Osteocyte (in vitro differentiated cells): ENCODE measurements around the gene CALML4. TPM values are rescaled to one million over a fixed set of nuclear protein-coding genes. Genes with fewer than 3 reads are reported as not detected.

ENCODE experiments used
- DNase-seq: peaks from one replicate; pipeline ENCODE4 v3.0.0; 2021; ENCODE audit warnings: mixed read lengths; ENCODE audit not compliant: unreplicated experiment; ENCODE audit errors: extremely low spot score
- H3K27ac Mint-ChIP-seq: one replicate; pipeline ENCODE4 v1.8.0; 2021; ENCODE audit warnings: mild to moderate bottlenecking, mixed read lengths; ENCODE audit not compliant: unreplicated experiment
- H3K27me3 Mint-ChIP-seq: one replicate; pipeline ENCODE4 v1.8.0; 2021; ENCODE audit warnings: mixed read lengths; ENCODE audit not compliant: unreplicated experiment
- H3K36me3 Mint-ChIP-seq: one replicate; pipeline ENCODE4 v1.8.0; 2021; ENCODE audit warnings: mixed read lengths; ENCODE audit not compliant: unreplicated experiment
- H3K4me1 Mint-ChIP-seq: one replicate; pipeline ENCODE4 v1.8.0; 2021; ENCODE audit warnings: mixed read lengths; ENCODE audit not compliant: unreplicated experiment
- H3K4me3 Mint-ChIP-seq: one replicate; pipeline ENCODE4 v1.8.0; 2021; ENCODE audit warnings: mild to moderate bottlenecking, moderate library complexity, mixed read lengths; ENCODE audit not compliant: unreplicated experiment
- H3K9me3 Mint-ChIP-seq: one replicate; pipeline ENCODE4 v1.8.0; 2021; ENCODE audit warnings: mixed read lengths; ENCODE audit not compliant: unreplicated experiment
- total RNA-seq: library from RNA; stranded (reverse); gene quantifications from 2 replicates; pipeline ENCODE4 v1.2.1, GENCODE V29; 2021
- TF ChIP-seq, protein P1 (sequence below): fragments of 200-600 bp; sonication (generic); IDR thresholded peaks from 2 replicates; pipeline ENCODE4 v1.5.0; 2021; ENCODE audit warnings: antibody characterized with exemption, mild to moderate bottlenecking, moderate library complexity

Gene CALML4
- total RNA-seq, 1 donor from 2014 or later: 2.0 TPM

DNA sequence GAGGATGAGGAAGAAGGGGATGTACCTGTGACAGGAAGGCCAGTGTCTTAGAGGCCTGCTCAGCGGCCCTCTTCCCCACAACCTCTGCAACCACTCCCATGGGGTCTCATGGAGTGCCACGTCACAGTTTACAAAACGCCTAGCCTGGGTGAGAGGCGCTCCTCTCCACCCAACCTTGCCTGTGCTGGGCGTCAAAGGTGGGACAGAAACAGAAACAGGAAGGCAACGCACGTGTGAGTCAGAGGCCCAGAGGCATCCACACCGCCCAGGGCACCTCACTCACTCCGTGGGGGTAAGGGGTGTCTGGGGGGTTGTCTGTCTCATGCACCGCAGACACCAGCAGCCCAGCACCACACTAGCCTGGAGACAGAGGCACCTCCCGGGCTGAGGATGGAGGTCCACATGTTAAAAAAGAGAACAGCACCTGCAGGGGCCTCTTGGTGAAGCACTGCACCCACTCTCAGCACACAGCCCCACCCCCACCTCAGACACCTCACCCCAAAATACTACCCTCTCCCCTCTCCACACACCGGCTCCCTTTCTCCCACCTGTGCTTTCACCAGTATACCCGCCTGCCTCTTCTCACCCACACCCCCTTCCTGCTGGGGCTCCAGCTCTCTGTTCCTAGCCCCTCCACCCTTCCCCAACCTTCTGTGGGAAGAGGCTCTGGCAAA is 4.7 kb upstream of the CALML4 start:
- TF ChIP-seq, protein P1, sequence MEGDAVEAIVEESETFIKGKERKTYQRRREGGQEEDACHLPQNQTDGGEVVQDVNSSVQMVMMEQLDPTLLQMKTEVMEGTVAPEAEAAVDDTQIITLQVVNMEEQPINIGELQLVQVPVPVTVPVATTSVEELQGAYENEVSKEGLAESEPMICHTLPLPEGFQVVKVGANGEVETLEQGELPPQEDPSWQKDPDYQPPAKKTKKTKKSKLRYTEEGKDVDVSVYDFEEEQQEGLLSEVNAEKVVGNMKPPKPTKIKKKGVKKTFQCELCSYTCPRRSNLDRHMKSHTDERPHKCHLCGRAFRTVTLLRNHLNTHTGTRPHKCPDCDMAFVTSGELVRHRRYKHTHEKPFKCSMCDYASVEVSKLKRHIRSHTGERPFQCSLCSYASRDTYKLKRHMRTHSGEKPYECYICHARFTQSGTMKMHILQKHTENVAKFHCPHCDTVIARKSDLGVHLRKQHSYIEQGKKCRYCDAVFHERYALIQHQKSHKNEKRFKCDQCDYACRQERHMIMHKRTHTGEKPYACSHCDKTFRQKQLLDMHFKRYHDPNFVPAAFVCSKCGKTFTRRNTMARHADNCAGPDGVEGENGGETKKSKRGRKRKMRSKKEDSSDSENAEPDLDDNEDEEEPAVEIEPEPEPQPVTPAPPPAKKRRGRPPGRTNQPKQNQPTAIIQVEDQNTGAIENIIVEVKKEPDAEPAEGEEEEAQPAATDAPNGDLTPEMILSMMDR: no peak
- Mint-ChIP-seq H3K4me3 (no peak overlapping the region), H3K4me1 (no peaks in the 10 kb centered on the region), H3K27me3 (no peaks in the 10 kb centered on the region), H3K9me3 (no peaks in the 10 kb centered on the region), H3K27ac (no peak overlapping the region), H3K36me3 (no peaks in the 10 kb centered on the region)
- DNase-seq: no peak

DNA sequence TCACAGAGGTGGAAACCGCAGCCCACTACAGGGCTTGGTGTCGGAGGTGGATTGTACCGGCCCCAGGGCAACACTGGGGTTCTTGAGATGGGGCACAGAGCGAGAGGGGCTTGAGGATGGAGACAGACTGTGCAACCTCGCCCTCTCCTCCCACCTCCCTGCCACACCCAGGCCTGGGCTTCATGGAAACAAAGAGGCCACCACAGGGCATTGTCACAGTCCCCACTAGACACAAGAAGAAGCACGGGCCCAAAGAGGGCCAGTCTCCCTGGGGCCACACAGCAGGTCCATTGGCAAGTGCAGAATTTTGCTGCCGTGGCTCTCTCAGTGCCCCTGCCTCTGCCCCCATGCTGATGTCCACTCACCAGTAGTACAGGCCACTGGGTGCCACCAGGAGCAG is 4.1 kb upstream of the CALML4 start:
- Mint-ChIP-seq H3K9me3 (no peaks in the 10 kb centered on the region), H3K4me1 (no peaks in the 10 kb centered on the region), H3K4me3 (no peak overlapping the region), H3K36me3 (no peaks in the 10 kb centered on the region), H3K27ac (no peak overlapping the region), H3K27me3 (no peaks in the 10 kb centered on the region)
- DNase-seq: no peak
- TF ChIP-seq, protein P1: no peak

DNA sequence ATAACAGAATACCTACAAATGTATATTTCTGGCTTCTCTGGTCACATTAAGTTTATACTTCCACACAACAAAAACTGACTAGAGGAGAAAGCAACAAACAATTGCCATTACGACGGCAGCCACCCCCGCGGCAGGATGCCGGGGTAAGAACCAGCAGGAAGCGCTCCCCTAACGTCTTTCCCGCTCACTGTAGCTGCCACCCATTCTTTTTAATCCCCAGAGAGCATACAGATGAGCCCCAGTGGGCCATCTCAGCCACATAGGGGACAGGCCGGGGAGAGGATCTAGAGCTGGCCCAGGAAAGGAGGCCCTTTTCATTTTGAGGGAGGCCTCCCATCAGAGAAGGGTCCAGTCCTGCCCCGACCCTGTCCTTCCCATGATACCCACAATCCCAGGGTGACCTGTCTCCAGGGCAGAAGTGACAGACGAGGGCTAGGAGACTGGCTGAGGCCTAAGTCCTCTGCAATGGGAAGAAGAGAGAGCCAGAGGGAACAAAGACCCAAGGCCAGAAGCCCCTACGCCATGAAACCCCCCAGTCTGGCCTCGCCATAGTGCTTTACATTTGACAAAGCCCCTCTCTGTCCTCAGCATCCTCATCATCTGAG is 3.6 kb upstream of the CALML4 start:
- Mint-ChIP-seq H3K4me1 (no peaks in the 10 kb centered on the region), H3K27ac (no peak overlapping the region)

DNA sequence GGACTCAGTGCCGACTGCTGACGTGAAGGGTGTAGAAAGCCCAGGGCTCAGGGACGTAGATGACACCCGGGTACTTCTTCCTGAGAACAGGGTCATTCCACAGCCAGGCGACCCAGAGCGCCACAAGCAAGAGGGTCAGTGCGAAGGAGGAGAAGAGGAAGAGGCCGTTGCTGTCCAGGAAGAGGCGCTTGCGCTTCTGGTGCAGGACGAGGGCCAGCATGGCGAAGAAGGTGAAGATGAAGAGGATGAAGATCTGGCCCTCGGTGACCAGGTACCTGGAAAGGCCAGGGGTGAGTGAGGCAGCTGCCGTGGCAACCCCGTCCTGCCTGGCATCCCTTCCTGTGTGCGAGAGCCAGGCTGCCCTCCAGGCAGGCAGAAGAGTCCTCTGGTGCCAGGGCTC is 3.0 kb upstream of the CALML4 start:
- Mint-ChIP-seq H3K4me1 (no peaks in the 10 kb centered on the region), H3K36me3 (no peaks in the 10 kb centered on the region), H3K9me3 (no peaks in the 10 kb centered on the region), H3K27ac (no peak overlapping the region), H3K4me3 (no peak overlapping the region), H3K27me3 (no peaks in the 10 kb centered on the region)
- TF ChIP-seq, protein P1: no peak
- no peak for DNase-seq

More for the DNA sequence above, 3.6 kb upstream of the CALML4 start:
- no peaks in the 10 kb centered on the region for H3K36me3 Mint-ChIP-seq
- no peaks in the 10 kb centered on the region for H3K9me3 Mint-ChIP-seq
- DNase-seq: no peak
- no peak overlapping the region for H3K4me3 Mint-ChIP-seq
- TF ChIP-seq, protein P1: no peak
- no peaks in the 10 kb centered on the region for H3K27me3 Mint-ChIP-seq

DNA sequence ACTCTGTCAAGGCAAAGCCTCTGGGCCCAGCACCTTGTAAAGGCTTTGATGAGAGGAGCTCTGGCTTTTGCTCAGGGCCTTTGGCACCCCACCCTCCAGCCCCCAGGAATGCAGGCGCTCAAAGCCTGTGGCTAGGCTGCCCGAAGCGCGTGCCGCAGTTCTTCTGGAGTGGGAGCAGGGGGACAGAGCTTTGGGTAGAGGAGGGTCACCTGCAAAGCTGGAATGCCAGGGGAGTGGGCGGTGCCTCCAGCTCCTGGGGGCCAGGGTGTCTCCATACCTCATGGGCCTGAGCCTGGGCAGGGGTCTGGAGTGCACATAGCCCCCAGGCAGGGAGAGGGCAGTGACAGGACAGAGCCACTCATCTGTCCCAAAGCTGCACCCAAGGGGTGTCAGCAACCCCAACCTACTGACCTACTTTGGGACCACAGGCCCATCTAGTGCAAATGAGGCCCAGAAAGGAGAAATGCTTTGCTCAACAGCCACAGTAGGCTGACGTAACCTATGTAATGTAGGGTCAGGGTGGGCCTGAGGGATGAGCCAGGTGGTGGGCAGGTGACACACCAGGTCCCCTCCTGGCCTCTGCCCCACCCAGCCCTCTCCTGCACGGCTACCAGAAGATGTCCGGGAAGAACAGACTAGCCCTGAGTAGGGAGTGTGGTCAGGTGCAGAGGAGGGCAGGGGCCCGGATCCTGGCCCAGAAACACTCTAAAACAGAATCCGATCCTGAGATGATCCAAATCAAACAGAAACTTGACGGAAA is 2.2 kb upstream of the CALML4 start:
- no peak for DNase-seq
- H3K9me3 Mint-ChIP-seq: no peaks in the 10 kb centered on the region
- H3K27ac Mint-ChIP-seq: no peak overlapping the region
- H3K4me1 Mint-ChIP-seq: no peaks in the 10 kb centered on the region
- TF ChIP-seq, protein P1: no peak
- H3K4me3 Mint-ChIP-seq: no peak overlapping the region
- no peaks in the 10 kb centered on the region for H3K27me3 Mint-ChIP-seq
- no peaks in the 10 kb centered on the region for H3K36me3 Mint-ChIP-seq
